Retina (tissue), 1 donor: ENCODE data around the gene SYNGR3.
"Not testable (repeated sequence)": the region's sequence is repeated elsewhere in the genome, so short reads cannot be mapped to it uniquely, and the experiment has no call there.

Experiments
- DNase-seq: peaks from one replicate; pipeline ENCODE4 v3.0.0-alpha.2; 2016

The SYNGR3 gene

GRCh38 chr16:2009164-2009711 lies 19.5 kb downstream of the SYNGR3 start:
- no peak for DNase-seq

- peak; percentile 94 for DNase-seq
Observed at GRCh38 chr16:2009791-2010510, 20.2 kb downstream of the SYNGR3 start, which contains the start of gene ZNF598. Gene ZNF598, minus strand, starts transcription at chr16:2009821.

- DNase-seq = not testable (repeated sequence)
Observed at GRCh38 chr16:2011726-2012125, 22.0 kb downstream of the SYNGR3 start.

- DNase-seq = no peak
Observed at GRCh38 chr16:2013527-2013926, 23.8 kb downstream of the SYNGR3 start.

GRCh38 chr16:2015117-2015946 lies 25.6 kb downstream of the SYNGR3 start:
- DNase-seq = no peak

- DNase-seq = no peak
Observed at GRCh38 chr16:2015947-2016208, 26.1 kb downstream of the SYNGR3 start.

- DNase-seq = no peak
Observed at GRCh38 chr16:2016407-2016922, 26.7 kb downstream of the SYNGR3 start.

GRCh38 chr16:2019518-2019920 lies 29.7 kb downstream of the SYNGR3 start, which contains the start of gene NPW:
Gene NPW, plus strand, starts transcription at chr16:2019785.
- no peak for DNase-seq

GRCh38 chr16:2019921-2020831 lies 30.4 kb downstream of the SYNGR3 start:
- peak; percentile 54 for DNase-seq

- DNase-seq = no peak
Observed at GRCh38 chr16:2022723-2023091, 32.9 kb downstream of the SYNGR3 start.

- peak; percentile 97 for DNase-seq
Observed at GRCh38 chr16:2023092-2024031, 33.6 kb downstream of the SYNGR3 start.

- DNase-seq = no peak
Observed at GRCh38 chr16:2024032-2024420, 34.3 kb downstream of the SYNGR3 start.

- DNase-seq = no peak
Observed at GRCh38 chr16:2025251-2025650, 35.5 kb downstream of the SYNGR3 start.

- no peak for DNase-seq
Observed at GRCh38 chr16:2025878-2026460, 36.2 kb downstream of the SYNGR3 start.

- DNase-seq = no peak
Observed at GRCh38 chr16:2026461-2027023, 36.8 kb downstream of the SYNGR3 start, which contains the start of gene NHERF2. Gene NHERF2, plus strand, starts transcription at chr16:2026902. Its CDS starts 104 bp downstream, at chr16:2027006.

GRCh38 chr16:2027024-2028010 lies 37.5 kb downstream of the SYNGR3 start:
- peak; percentile 44 for DNase-seq

GRCh38 chr16:2028146-2028545 lies 38.4 kb downstream of the SYNGR3 start:
- no peak for DNase-seq

GRCh38 chr16:2028620-2029220 lies 39.0 kb downstream of the SYNGR3 start:
- no peak for DNase-seq

GRCh38 chr16:2029350-2029749 lies 39.6 kb downstream of the SYNGR3 start:
- DNase-seq = no peak
